Hepatocyte (in vitro differentiated cells): Measurements from ENCODE around the gene CLVS2. TPM values are rescaled to one million over a fixed set of nuclear protein-coding genes. Genes with fewer than 3 reads are reported as not detected.

Experiments
- DNase-seq: peaks from one replicate; pipeline ENCODE4 v3.0.0-alpha.2; 2016; ENCODE audit warnings: low spot score
- H2AFZ ChIP-seq: fragments of 200-600 bp; sonication (generic); 2 replicates; pipeline ENCODE4 v1.6.0; 2016; ENCODE audit warnings: antibody characterized with exemption, mild to moderate bottlenecking
- H3K27ac ChIP-seq: fragments of 200-600 bp; sonication (generic); 2 replicates; pipeline ENCODE4 v1.5.1; 2016; ENCODE audit warnings: mild to moderate bottlenecking
- H3K27me3 ChIP-seq: fragments of 200-600 bp; sonication (generic); 2 replicates; pipeline ENCODE4 v1.6.1; 2016
- H3K36me3 ChIP-seq: fragments of 200-600 bp; sonication (generic); replicated peaks from 2 replicates; pipeline ENCODE4 v1.5.1; 2016; ENCODE audit warnings: low read depth; ENCODE audit not compliant: insufficient read depth
- H3K4me1 ChIP-seq: fragments of 200-600 bp; sonication (generic); 2 replicates; pipeline ENCODE4 v1.5.1; 2016; ENCODE audit warnings: mild to moderate bottlenecking, moderate library complexity; ENCODE audit not compliant: insufficient read depth
- H3K4me2 ChIP-seq: fragments of 200-600 bp; sonication (generic); 2 replicates; pipeline ENCODE4 v1.6.0; 2016
- H3K4me3 ChIP-seq: fragments of 200-600 bp; sonication (generic); 2 replicates; pipeline ENCODE4 v1.5.1; 2016; ENCODE audit warnings: mild to moderate bottlenecking
- H3K79me2 ChIP-seq: fragments of 200-600 bp; sonication (generic); 2 replicates; pipeline ENCODE4 v1.6.0; 2017; ENCODE audit warnings: mild to moderate bottlenecking
- H3K9me2 ChIP-seq: fragments of 200-600 bp; sonication (generic); replicated peaks from 2 replicates; pipeline ENCODE4 v1.6.0; 2017; ENCODE audit warnings: mild to moderate bottlenecking; ENCODE audit not compliant: insufficient read depth
- H3K9me3 ChIP-seq: fragments of 200-600 bp; sonication (generic); 2 replicates; pipeline ENCODE4 v1.5.1; 2016; ENCODE audit warnings: low read depth, mild to moderate bottlenecking
- H4K20me1 ChIP-seq: fragments of 200-600 bp; sonication (generic); 2 replicates; pipeline ENCODE4 v1.6.0; 2016; ENCODE audit warnings: mild to moderate bottlenecking; ENCODE audit not compliant: insufficient read depth, poor library complexity, severe bottlenecking
- EZH2 ChIP-seq: fragments of 200-600 bp; sonication (generic); IDR thresholded peaks from 2 replicates; pipeline ENCODE4 v1.6.1; 2016; ENCODE audit warnings: antibody characterized with exemption, mild to moderate bottlenecking, borderline replicate concordance
- EZH2phosphoT487 ChIP-seq: fragments of 200-600 bp; sonication (generic); IDR thresholded peaks from one replicate; pipeline ENCODE4 v1.6.1; 2018; ENCODE audit warnings: antibody characterized with exemption, mild to moderate bottlenecking, low read depth, moderate library complexity; ENCODE audit not compliant: unreplicated experiment, severe bottlenecking
- WGBS: methylation state at CpG from one replicate; pipeline ENCODE4 v1.1.6; 2016; ENCODE audit warnings: low lambda C conversion rate; ENCODE audit errors: missing lambda C conversion rate; 5-methylcytosine and 5-hydroxymethylcytosine counted together
- polyA plus RNA-seq: library from polyadenylated mRNA; unstranded; fragments of >200 nt; fragmentation: Nextera tagmentation; extraction: Ambion mirVana; gene quantifications from 2 replicates; pipeline ENCODE4 v1.2.1, GENCODE V29; 2016
- total RNA-seq: library from RNA; depleted of rRNA; stranded (reverse); fragments of >200 nt; gene quantifications from 2 replicates; pipeline ENCODE4 v1.2.3, GENCODE V29; 2014
- TF ChIP-seq, protein P1 (sequence below): fragments of 200-600 bp; sonication (generic); IDR thresholded peaks from 2 replicates; pipeline ENCODE4 v1.5.1; 2016; ENCODE audit warnings: antibody characterized with exemption, mild to moderate bottlenecking; ENCODE audit not compliant: poor library complexity

CLVS2 gene
- total and polyA plus RNA-seq, 2 experiments from 2014 or later: 0.07 TPM; not detected in 1

DNA sequence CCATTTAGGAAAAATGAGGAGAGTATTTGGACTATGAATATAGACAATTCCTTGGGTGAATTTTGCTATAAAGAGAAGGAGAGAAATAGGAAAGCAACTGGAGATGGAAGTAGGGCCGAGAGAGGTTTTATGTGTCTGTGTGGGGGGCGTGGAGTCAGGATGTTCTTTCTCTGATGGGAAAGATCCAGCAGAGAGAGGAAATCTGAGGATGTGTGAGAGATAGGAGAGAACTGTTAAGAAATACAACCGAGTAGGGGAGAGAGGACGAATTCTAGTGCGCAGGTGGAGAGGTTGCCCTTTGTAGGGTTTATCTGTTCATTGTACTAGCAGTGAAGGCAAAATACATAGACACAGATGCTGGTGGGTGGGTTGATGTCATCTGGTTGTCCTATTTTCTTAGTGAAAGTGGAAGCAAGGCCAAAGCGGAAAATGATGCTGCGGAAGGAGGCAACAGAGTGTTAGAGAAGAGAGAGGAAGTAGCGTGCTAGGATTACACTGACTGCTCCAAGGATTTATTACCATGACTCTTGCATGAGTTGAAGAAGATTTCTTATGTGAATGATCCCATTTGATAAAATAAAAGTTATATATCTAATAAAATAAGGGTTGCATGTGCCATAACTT, 57.7 kb downstream of the CLVS2 start:
- DNase-seq: no peak
- no peaks in the 10 kb centered on the region for H3K27me3 ChIP-seq
- no peaks in the 10 kb centered on the region for H3K9me2 ChIP-seq
- H2AFZ ChIP-seq: no peak overlapping the region
- peaks cover 4% of the 10 kb centered on the region for H3K4me1 ChIP-seq
- H3K79me2 ChIP-seq: no peaks in the 10 kb centered on the region
- H3K4me2 ChIP-seq: no peak overlapping the region
- H4K20me1 ChIP-seq: no peaks in the 10 kb centered on the region
- 87% methylated on average over 8 of the region's 8 CpGs for WGBS
- TF ChIP-seq, protein P1, sequence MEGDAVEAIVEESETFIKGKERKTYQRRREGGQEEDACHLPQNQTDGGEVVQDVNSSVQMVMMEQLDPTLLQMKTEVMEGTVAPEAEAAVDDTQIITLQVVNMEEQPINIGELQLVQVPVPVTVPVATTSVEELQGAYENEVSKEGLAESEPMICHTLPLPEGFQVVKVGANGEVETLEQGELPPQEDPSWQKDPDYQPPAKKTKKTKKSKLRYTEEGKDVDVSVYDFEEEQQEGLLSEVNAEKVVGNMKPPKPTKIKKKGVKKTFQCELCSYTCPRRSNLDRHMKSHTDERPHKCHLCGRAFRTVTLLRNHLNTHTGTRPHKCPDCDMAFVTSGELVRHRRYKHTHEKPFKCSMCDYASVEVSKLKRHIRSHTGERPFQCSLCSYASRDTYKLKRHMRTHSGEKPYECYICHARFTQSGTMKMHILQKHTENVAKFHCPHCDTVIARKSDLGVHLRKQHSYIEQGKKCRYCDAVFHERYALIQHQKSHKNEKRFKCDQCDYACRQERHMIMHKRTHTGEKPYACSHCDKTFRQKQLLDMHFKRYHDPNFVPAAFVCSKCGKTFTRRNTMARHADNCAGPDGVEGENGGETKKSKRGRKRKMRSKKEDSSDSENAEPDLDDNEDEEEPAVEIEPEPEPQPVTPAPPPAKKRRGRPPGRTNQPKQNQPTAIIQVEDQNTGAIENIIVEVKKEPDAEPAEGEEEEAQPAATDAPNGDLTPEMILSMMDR: no peak
- TF ChIP-seq EZH2 (no peak), EZH2phosphoT487 (no peak)
- no peak overlapping the region for H3K27ac ChIP-seq
- no peaks in the 10 kb centered on the region for H3K36me3 ChIP-seq
- no peaks in the 10 kb centered on the region for H3K9me3 ChIP-seq
- no peak overlapping the region for H3K4me3 ChIP-seq

DNA sequence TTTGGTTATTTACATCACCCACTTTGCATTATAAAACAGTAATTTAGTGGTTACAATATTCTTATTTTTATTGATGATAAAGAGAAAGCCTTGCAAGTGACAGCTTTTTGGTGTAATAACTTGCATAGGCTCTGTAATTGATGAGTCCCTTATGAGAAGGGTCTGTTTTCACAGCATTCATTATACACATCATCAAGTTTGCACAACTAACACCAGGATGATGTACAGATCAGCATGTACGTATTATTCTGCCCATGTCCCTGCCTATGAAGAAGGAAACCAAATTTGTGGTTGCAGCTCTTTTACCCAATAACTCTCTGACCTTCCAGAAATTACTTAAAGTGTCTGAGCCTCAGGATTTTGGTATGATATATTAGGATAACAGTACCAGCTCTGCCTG, 59.2 kb downstream of the CLVS2 start:
- H3K9me2 ChIP-seq: no peaks in the 10 kb centered on the region
- H3K79me2 ChIP-seq: no peaks in the 10 kb centered on the region
- peaks cover 4% of the 10 kb centered on the region for H3K4me1 ChIP-seq
- H3K27ac ChIP-seq: no peak overlapping the region
- WGBS: 92% methylated on average over 1 of the region's 1 CpG
- H3K4me2 ChIP-seq: no peak overlapping the region
- no peak overlapping the region for H2AFZ ChIP-seq
- H3K27me3 ChIP-seq: no peaks in the 10 kb centered on the region
- no peak for DNase-seq
- no peaks in the 10 kb centered on the region for H4K20me1 ChIP-seq
- no peaks in the 10 kb centered on the region for H3K9me3 ChIP-seq
- no peak overlapping the region for H3K4me3 ChIP-seq
- no peaks in the 10 kb centered on the region for H3K36me3 ChIP-seq
- TF ChIP-seq EZH2phosphoT487 (no peak), EZH2 (no peak)
- TF ChIP-seq, protein P1: no peak

DNA sequence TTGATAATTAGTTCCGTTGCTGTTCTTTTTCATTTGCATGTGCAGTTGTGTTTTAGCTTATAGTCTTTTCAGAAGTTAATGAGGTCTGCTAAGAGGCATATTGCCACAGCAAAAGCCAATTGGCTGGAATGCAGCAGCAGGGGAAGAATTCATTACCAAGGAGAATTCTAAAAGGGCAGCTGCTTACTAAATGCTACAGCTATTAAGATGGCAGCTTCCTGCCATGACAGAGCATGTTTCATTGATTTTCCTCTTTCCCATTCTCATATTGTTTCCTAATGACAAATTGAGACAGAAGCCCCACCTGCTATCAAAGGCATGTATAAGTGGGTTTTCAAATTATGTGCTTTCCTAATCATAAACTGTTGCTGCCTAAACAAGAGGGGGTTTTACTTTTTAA, 66.6 kb downstream of the CLVS2 start:
- Histone ChIP-seq H3K36me3 (no peaks in the 10 kb centered on the region), H2AFZ (no peak overlapping the region), H3K9me2 (no peaks in the 10 kb centered on the region), H3K4me2 (no peak overlapping the region), H3K4me1 (peaks cover under 1% of the 10 kb centered on the region), H3K27ac (no peak overlapping the region), H4K20me1 (no peaks in the 10 kb centered on the region), H3K79me2 (no peaks in the 10 kb centered on the region), H3K27me3 (no peaks in the 10 kb centered on the region), H3K9me3 (no peaks in the 10 kb centered on the region), H3K4me3 (no peak overlapping the region)
- WGBS: 69% methylated on average over 1 of the region's 1 CpG
- TF ChIP-seq, protein P1: no peak
- TF ChIP-seq EZH2phosphoT487: no peak
- no peak for TF ChIP-seq EZH2
- no peak for DNase-seq
